Stimulated activated effector memory CD8-positive, alpha-beta T cell treated with anti-CD3 and anti-CD28 coated beads, Interleukin-12 subunit alpha, Interleukin-12 subunit beta, amount 100 ng/mL, for 72 hours (primary cell): Measurements from ENCODE around the gene SST.
"Not testable (repeated sequence)": the region's sequence is repeated elsewhere in the genome, so short reads cannot be mapped to it uniquely, and the experiment has no call there.

Experiments
- ATAC-seq: fragments of 150-1000 bp; cut with Tn5 transposase; 2 replicates; pipeline ENCODE4 v1.10.0; 2021
- DNase-seq, 2 donors: peaks; one replicate each; pipeline ENCODE4 v3.0.0; 2021 to 2022; ENCODE audit warnings: low spot score in 2 of 2
- H3K27ac Mint-ChIP-seq: one replicate; pipeline ENCODE4 v1.8.0; 2022; ENCODE audit warnings: mild to moderate bottlenecking, mixed read lengths
- H3K36me3 Mint-ChIP-seq: one replicate; pipeline ENCODE4 v1.8.0; 2022; ENCODE audit warnings: mild to moderate bottlenecking, mixed read lengths
- H3K4me1 Mint-ChIP-seq: one replicate; pipeline ENCODE4 v1.8.0; 2022; ENCODE audit warnings: mixed read lengths
- H3K4me3 Mint-ChIP-seq: one replicate; pipeline ENCODE4 v1.8.0; 2022; ENCODE audit warnings: mild to moderate bottlenecking, mixed read lengths
- H3K9me3 Mint-ChIP-seq: one replicate; pipeline ENCODE4 v1.8.0; 2022; ENCODE audit warnings: mixed read lengths

SST gene

GRCh38 chr3:187662848-187663409 lies 7.3 kb downstream of the SST start:
- Mint-ChIP-seq H3K27ac (no peak overlapping the region), H3K4me3 (no peak overlapping the region), H3K36me3 (no peaks in the 10 kb centered on the region), H3K4me1 (no peaks in the 10 kb centered on the region), H3K9me3 (no peaks in the 10 kb centered on the region)
- DNase-seq (no peak), ATAC-seq (no peak)

GRCh38 chr3:187661267-187661666 lies 8.9 kb downstream of the SST start:
- H3K9me3 Mint-ChIP-seq: no peaks in the 10 kb centered on the region
- H3K36me3 Mint-ChIP-seq: no peaks in the 10 kb centered on the region
- no peak overlapping the region for H3K4me3 Mint-ChIP-seq
- DNase-seq (no peak), ATAC-seq (no peak)
- H3K4me1 Mint-ChIP-seq: no peaks in the 10 kb centered on the region
- no peak overlapping the region for H3K27ac Mint-ChIP-seq

- H3K4me1 Mint-ChIP-seq: peaks cover 5% of the 10 kb centered on the region
- no peak for DNase-seq
- H3K4me3 Mint-ChIP-seq: no peak overlapping the region
- H3K27ac Mint-ChIP-seq: no peak overlapping the region
- no peak for ATAC-seq
- H3K36me3 Mint-ChIP-seq: no peaks in the 10 kb centered on the region
- H3K9me3 Mint-ChIP-seq: no peaks in the 10 kb centered on the region
Observed at GRCh38 chr3:187651282-187651681, 18.9 kb downstream of the SST start.

- ATAC-seq (no peak), DNase-seq (no peak)
- no peak overlapping the region for H3K4me3 Mint-ChIP-seq
- H3K36me3 Mint-ChIP-seq: no peaks in the 10 kb centered on the region
- H3K27ac Mint-ChIP-seq: no peak overlapping the region
- H3K4me1 Mint-ChIP-seq: peaks cover 5% of the 10 kb centered on the region
- no peaks in the 10 kb centered on the region for H3K9me3 Mint-ChIP-seq
Observed at GRCh38 chr3:187648177-187648576, 22.0 kb downstream of the SST start.

- Mint-ChIP-seq H3K4me1 (peaks cover 5% of the 10 kb centered on the region), H3K9me3 (no peaks in the 10 kb centered on the region), H3K36me3 (no peaks in the 10 kb centered on the region), H3K4me3 (no peak overlapping the region), H3K27ac (no peak overlapping the region)
- ATAC-seq (no peak), DNase-seq (no peak)
Observed at GRCh38 chr3:187646906-187647660, 23.1 kb downstream of the SST start.

GRCh38 chr3:187645379-187645778 lies 24.8 kb downstream of the SST start:
- H3K9me3 Mint-ChIP-seq, H3K4me3 Mint-ChIP-seq, DNase-seq, H3K4me1 Mint-ChIP-seq, H3K27ac Mint-ChIP-seq, ATAC-seq, H3K36me3 Mint-ChIP-seq: not testable (repeated sequence)

- Mint-ChIP-seq H3K36me3 (no peaks in the 10 kb centered on the region), H3K4me1 (no peaks in the 10 kb centered on the region), H3K27ac (no peak overlapping the region), H3K9me3 (no peaks in the 10 kb centered on the region), H3K4me3 (no peak overlapping the region)
- DNase-seq (no peak), ATAC-seq (no peak)
Observed at GRCh38 chr3:187642861-187643260, 27.3 kb downstream of the SST start.

GRCh38 chr3:187641320-187642016 lies 28.7 kb downstream of the SST start:
- DNase-seq (no peak), ATAC-seq (no peak)
- H3K36me3 Mint-ChIP-seq: no peaks in the 10 kb centered on the region
- no peaks in the 10 kb centered on the region for H3K4me1 Mint-ChIP-seq
- H3K9me3 Mint-ChIP-seq: no peaks in the 10 kb centered on the region
- no peak overlapping the region for H3K27ac Mint-ChIP-seq
- H3K4me3 Mint-ChIP-seq: no peak overlapping the region

- Mint-ChIP-seq H3K4me3 (no peak overlapping the region), H3K36me3 (no peaks in the 10 kb centered on the region), H3K27ac (no peak overlapping the region), H3K4me1 (no peaks in the 10 kb centered on the region), H3K9me3 (no peaks in the 10 kb centered on the region)
- DNase-seq (no peak), ATAC-seq (no peak)
Observed at GRCh38 chr3:187640569-187641059, 29.6 kb downstream of the SST start.

GRCh38 chr3:187639927-187640568 lies 30.1 kb downstream of the SST start:
- Mint-ChIP-seq H3K27ac (no peak overlapping the region), H3K4me1 (no peaks in the 10 kb centered on the region), H3K9me3 (peaks cover 3% of the 10 kb centered on the region), H3K36me3 (no peaks in the 10 kb centered on the region), H3K4me3 (no peak overlapping the region)
- DNase-seq (no peak), ATAC-seq (no peak)

- H3K36me3 Mint-ChIP-seq: no peaks in the 10 kb centered on the region
- no peak overlapping the region for H3K27ac Mint-ChIP-seq
- H3K4me3 Mint-ChIP-seq: no peak overlapping the region
- H3K4me1 Mint-ChIP-seq: no peaks in the 10 kb centered on the region
- no peak for DNase-seq
- H3K9me3 Mint-ChIP-seq: peaks cover 6% of the 10 kb centered on the region
- ATAC-seq: no peak
Observed at GRCh38 chr3:187636528-187636927, 33.7 kb downstream of the SST start.

GRCh38 chr3:187630404-187630803 lies 39.8 kb downstream of the SST start:
- DNase-seq (no peak), ATAC-seq (no peak)
- Mint-ChIP-seq H3K4me3 (no peak overlapping the region), H3K4me1 (no peaks in the 10 kb centered on the region), H3K36me3 (no peaks in the 10 kb centered on the region), H3K9me3 (peaks cover 6% of the 10 kb centered on the region), H3K27ac (no peak overlapping the region)

- H3K4me1 Mint-ChIP-seq: no peaks in the 10 kb centered on the region
- H3K4me3 Mint-ChIP-seq: no peak overlapping the region
- ATAC-seq (no peak), DNase-seq (no peak)
- no peaks in the 10 kb centered on the region for H3K36me3 Mint-ChIP-seq
- H3K27ac Mint-ChIP-seq: no peak overlapping the region
- H3K9me3 Mint-ChIP-seq: no peaks in the 10 kb centered on the region
Observed at GRCh38 chr3:187629711-187630110, 40.5 kb downstream of the SST start.

- ATAC-seq (no peak), DNase-seq (no peak)
- Mint-ChIP-seq H3K9me3 (no peaks in the 10 kb centered on the region), H3K27ac (no peak overlapping the region), H3K4me3 (no peak overlapping the region), H3K36me3 (no peaks in the 10 kb centered on the region), H3K4me1 (no peaks in the 10 kb centered on the region)
Observed at GRCh38 chr3:187628169-187628568, 42.0 kb downstream of the SST start.

GRCh38 chr3:187626581-187626980 lies 43.6 kb downstream of the SST start:
- Mint-ChIP-seq H3K36me3 (no peaks in the 10 kb centered on the region), H3K4me3 (no peak overlapping the region)

More at GRCh38 chr3:187626581-187626980, 43.6 kb downstream of the SST start:
- Mint-ChIP-seq H3K4me1 (no peaks in the 10 kb centered on the region), H3K27ac (no peak overlapping the region), H3K9me3 (no peaks in the 10 kb centered on the region)
- no peak for ATAC-seq
- DNase-seq: no peak
